Glomerular endothelial cell (primary cell): Measurements from ENCODE around the gene DENND1A. TPM values are rescaled to one million over a fixed set of nuclear protein-coding genes. Genes with fewer than 3 reads are reported as not detected.

Experiments
- DNase-seq: peaks from one replicate; pipeline ENCODE4 v3.0.0-alpha.2; 2011; ENCODE audit warnings: low read depth, low spot score; ENCODE audit errors: extremely low read depth
- total RNA-seq: library from RNA; depleted of rRNA; stranded (reverse); fragments of >200 nt; gene quantifications from 2 replicates; pipeline ENCODE4 v1.2.3, GENCODE V29; 2015

The DENND1A gene
- total RNA-seq, 1 donor from 2014 or later: 18.1 TPM

- no peak for DNase-seq
Observed at GRCh38 chr9:123551734-123552133, 378.2 kb downstream of the DENND1A start.

- DNase-seq: no peak
Observed at GRCh38 chr9:123550797-123551196, 379.1 kb downstream of the DENND1A start.

GRCh38 chr9:123550012-123550411, 379.9 kb downstream of the DENND1A start:
- DNase-seq: no peak

GRCh38 chr9:123548741-123549545, 381.0 kb downstream of the DENND1A start:
- no peak for DNase-seq

- DNase-seq: peak; percentile 37
Observed at GRCh38 chr9:123544007-123544827, 385.7 kb downstream of the DENND1A start.

- DNase-seq: no peak
Observed at GRCh38 chr9:123543492-123543891, 386.4 kb downstream of the DENND1A start.

GRCh38 chr9:123542435-123543225, 387.3 kb downstream of the DENND1A start:
- no peak for DNase-seq

GRCh38 chr9:123541411-123541810, 388.5 kb downstream of the DENND1A start:
- no peak for DNase-seq

GRCh38 chr9:123540457-123540856, 389.5 kb downstream of the DENND1A start:
- no peak for DNase-seq

- DNase-seq: no peak
Observed at GRCh38 chr9:123537809-123538208, 392.1 kb downstream of the DENND1A start.

- DNase-seq: no peak
Observed at GRCh38 chr9:123536455-123536868, 393.5 kb downstream of the DENND1A start.

- no peak for DNase-seq
Observed at GRCh38 chr9:123534336-123534735, 395.6 kb downstream of the DENND1A start.

- DNase-seq: no peak
Observed at GRCh38 chr9:123530244-123530643, 399.7 kb downstream of the DENND1A start.

- no peak for DNase-seq
Observed at GRCh38 chr9:123528501-123528900, 401.4 kb downstream of the DENND1A start.

GRCh38 chr9:123527981-123528380, 401.9 kb downstream of the DENND1A start:
- no peak for DNase-seq

- no peak for DNase-seq
Observed at GRCh38 chr9:123525957-123526356, 404.0 kb downstream of the DENND1A start.

- no peak for DNase-seq
Observed at GRCh38 chr9:123525424-123525823, 404.5 kb downstream of the DENND1A start.

- DNase-seq: no peak
Observed at GRCh38 chr9:123524866-123525265, 405.1 kb downstream of the DENND1A start.

GRCh38 chr9:123523845-123524244, 406.1 kb downstream of the DENND1A start:
- DNase-seq: no peak

GRCh38 chr9:123523001-123523400, 406.9 kb downstream of the DENND1A start:
- DNase-seq: no peak

- DNase-seq: no peak
Observed at GRCh38 chr9:123522251-123522650, 407.7 kb downstream of the DENND1A start.
